ENCODE data around the gene TIMMDC1. TPM values are rescaled to one million over a fixed set of nuclear protein-coding genes. Genes with fewer than 3 reads are reported as not detected.
"Not testable (repeated sequence)": the region's sequence is repeated elsewhere in the genome, so short reads cannot be mapped to it uniquely, and the experiment has no call there.

TIMMDC1 gene
- total RNA-seq, 4 donors from 2014 or later = 29.7 to 59.4 (median 40.3) TPM

GRCh38 chr3:119562307-119562961, 64.1 kb downstream of the TIMMDC1 start:
- TF ChIP-seq POLR2A (IDR thresholded peaks at IDR 0.05) = no peak
- TF ChIP-seq, protein P1, sequence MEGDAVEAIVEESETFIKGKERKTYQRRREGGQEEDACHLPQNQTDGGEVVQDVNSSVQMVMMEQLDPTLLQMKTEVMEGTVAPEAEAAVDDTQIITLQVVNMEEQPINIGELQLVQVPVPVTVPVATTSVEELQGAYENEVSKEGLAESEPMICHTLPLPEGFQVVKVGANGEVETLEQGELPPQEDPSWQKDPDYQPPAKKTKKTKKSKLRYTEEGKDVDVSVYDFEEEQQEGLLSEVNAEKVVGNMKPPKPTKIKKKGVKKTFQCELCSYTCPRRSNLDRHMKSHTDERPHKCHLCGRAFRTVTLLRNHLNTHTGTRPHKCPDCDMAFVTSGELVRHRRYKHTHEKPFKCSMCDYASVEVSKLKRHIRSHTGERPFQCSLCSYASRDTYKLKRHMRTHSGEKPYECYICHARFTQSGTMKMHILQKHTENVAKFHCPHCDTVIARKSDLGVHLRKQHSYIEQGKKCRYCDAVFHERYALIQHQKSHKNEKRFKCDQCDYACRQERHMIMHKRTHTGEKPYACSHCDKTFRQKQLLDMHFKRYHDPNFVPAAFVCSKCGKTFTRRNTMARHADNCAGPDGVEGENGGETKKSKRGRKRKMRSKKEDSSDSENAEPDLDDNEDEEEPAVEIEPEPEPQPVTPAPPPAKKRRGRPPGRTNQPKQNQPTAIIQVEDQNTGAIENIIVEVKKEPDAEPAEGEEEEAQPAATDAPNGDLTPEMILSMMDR (IDR thresholded peaks at IDR 0.05) = no peak
- Histone ChIP-seq H3K27ac (peak overlapping the region in 2 of 4 donors; percentile 15 to 36), H3K36me3 (no peaks in the 10 kb centered on the region), H3K27me3 (no peaks in the 10 kb centered on the region), H3K4me3 (no peak overlapping the region), H3K9me3 (no peaks in the 10 kb centered on the region), H3K4me1 (peaks cover 0 to 6% (median 2%) of the 10 kb centered on the region in 4 donors)
- peak in 1 of 3 donors; percentile 31 for DNase-seq

- not testable (repeated sequence) for H3K9me3 ChIP-seq, H3K36me3 ChIP-seq, H3K27ac ChIP-seq, H3K4me1 ChIP-seq, H3K4me3 ChIP-seq, H3K27me3 ChIP-seq, DNase-seq
Measured at GRCh38 chr3:119563334-119563733, 65.0 kb downstream of the TIMMDC1 start.

DNA sequence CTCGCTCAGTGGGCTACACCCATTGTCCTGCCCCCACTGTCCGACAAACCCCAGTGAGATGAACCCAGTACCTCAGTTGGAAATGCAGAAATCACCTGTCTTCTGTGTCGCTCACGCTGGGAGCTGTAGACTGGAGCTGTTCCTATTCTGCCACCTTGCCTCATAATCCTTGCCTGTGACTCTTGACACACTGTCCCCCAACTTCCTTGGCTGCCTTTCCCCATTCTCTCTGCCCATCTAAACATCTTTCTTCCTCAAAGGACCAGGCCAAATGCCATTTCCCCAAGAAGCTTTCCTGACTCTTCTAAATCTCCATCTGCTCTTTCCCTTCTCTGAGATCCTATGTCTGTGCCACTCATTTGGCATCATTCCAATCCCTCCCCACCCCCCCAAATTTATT, 70.8 kb downstream of the TIMMDC1 start:
- Histone ChIP-seq H3K36me3 (no peaks in the 10 kb centered on the region), H3K4me1 (no peaks in the 10 kb centered on the region), H3K27ac (no peak overlapping the region), H3K4me3 (no peak overlapping the region), H3K9me3 (no peaks in the 10 kb centered on the region), H3K27me3 (no peaks in the 10 kb centered on the region)
- TF ChIP-seq POLR2A (IDR thresholded peaks at IDR 0.05) = no peak
- TF ChIP-seq, protein P1 (IDR thresholded peaks at IDR 0.05) = no peak
- no peak for DNase-seq

DNA sequence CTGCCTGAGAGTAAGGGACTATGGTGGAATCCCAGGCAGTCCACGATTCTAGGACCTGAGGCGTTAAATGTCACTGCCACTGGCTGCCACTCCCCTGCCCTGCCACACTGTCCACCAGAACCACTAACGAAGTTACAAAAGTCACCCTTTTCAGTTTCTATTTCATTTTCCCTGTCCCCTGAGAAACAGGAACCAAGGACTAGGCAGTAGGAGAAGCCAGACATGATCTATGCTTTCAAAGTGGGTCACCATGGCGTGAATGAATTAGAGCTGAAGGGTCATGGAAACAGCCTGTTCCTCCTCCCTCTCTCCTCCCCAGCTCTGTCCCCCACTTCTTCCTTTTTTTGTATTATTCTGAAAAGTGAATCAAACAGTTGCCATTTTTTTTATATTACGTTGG, 71.9 kb downstream of the TIMMDC1 start:
- no peaks in the 10 kb centered on the region for H3K27me3 ChIP-seq
- H3K36me3 ChIP-seq = no peaks in the 10 kb centered on the region
- H3K4me1 ChIP-seq = no peaks in the 10 kb centered on the region
- TF ChIP-seq, protein P1 (IDR thresholded peaks at IDR 0.05) = no peak
- H3K9me3 ChIP-seq = no peaks in the 10 kb centered on the region
- H3K4me3 ChIP-seq = no peak overlapping the region
- DNase-seq = no peak
- H3K27ac ChIP-seq = no peak overlapping the region

DNA sequence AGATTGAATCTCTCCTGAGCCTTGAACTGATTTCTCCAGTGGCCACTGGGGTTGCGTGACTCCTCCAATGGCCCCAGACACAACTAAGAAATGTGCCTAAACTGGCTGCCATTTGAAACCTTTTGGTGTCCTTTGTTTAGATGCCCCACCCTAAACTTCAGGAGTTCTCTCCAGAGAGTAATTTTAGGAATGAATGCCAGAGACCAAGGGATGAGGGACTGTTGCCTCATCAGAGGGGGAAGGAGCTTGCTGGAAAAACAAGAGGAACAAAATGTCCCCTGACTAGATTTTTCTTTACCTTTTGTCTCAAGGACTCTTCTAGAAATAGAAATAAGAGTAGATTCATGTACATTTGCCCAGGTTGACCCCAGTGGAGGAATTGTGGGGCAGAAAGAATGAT, 72.9 kb downstream of the TIMMDC1 start:
- Histone ChIP-seq H3K27me3 (no peaks in the 10 kb centered on the region), H3K9me3 (no peaks in the 10 kb centered on the region), H3K4me3 (no peak overlapping the region), H3K4me1 (no peaks in the 10 kb centered on the region), H3K36me3 (no peaks in the 10 kb centered on the region), H3K27ac (peak overlapping the region in 1 of 4 donors; percentile 35)
- no peak for TF ChIP-seq POLR2A (IDR thresholded peaks at IDR 0.05)
- TF ChIP-seq, protein P1 (IDR thresholded peaks at IDR 0.05) = no peak
- no peak for DNase-seq

- no peaks in the 10 kb centered on the region for H3K9me3 ChIP-seq
- no peak overlapping the region for H3K4me3 ChIP-seq
- no peaks in the 10 kb centered on the region for H3K27me3 ChIP-seq
- H3K4me1 ChIP-seq = no peaks in the 10 kb centered on the region
- no peaks in the 10 kb centered on the region for H3K36me3 ChIP-seq
- H3K27ac ChIP-seq = peak overlapping the region in 1 of 4 donors; percentile 35
- no peak for DNase-seq
- no peak for TF ChIP-seq POLR2A (IDR thresholded peaks at IDR 0.05)
- TF ChIP-seq, protein P1 (IDR thresholded peaks at IDR 0.05) = no peak
Measured at GRCh38 chr3:119571688-119572087, 73.3 kb downstream of the TIMMDC1 start.

Other genes starting within 250 kb of the TIMMDC1 start
- gene ARHGAP31, start 204.2 kb upstream of the TIMMDC1 start, total RNA-seq = 10 to 100 TPM in 2 of 4 donors, 1 to 10 TPM in 2; 4.7 to 19.0 (median 10.1) TPM
- 10 to 100 TPM; 14.0 to 34.4 (median 25.0) TPM for gene TMEM39A, start 34.9 kb upstream of the TIMMDC1 start, total RNA-seq
- 10 to 100 TPM; 10.7 to 21.2 (median 15.9) TPM for gene POGLUT1, start 29.6 kb upstream of the TIMMDC1 start, total RNA-seq
- 10 to 100 TPM in 1 of 4 donors, 1 to 10 TPM in 1, not detected in 2; 4.2 to 19.8 TPM for gene CD80, start 61.1 kb downstream of the TIMMDC1 start, total RNA-seq
- 1 to 10 TPM in 3 of 4 donors, under 1 TPM in 1; 0.35 to 5.0 (median 1.4) TPM for gene ADPRH, start 80.9 kb downstream of the TIMMDC1 start, total RNA-seq
- 1 to 10 TPM in 1 of 4 donors, under 1 TPM in 2, not detected in 1; 0.70 to 4.1 (median 0.85) TPM for gene PLA1A, start 99.3 kb downstream of the TIMMDC1 start, total RNA-seq
- gene POPDC2, start 162.0 kb downstream of the TIMMDC1 start, total RNA-seq = 1 to 10 TPM; 3.0 to 8.3 (median 6.3) TPM
- 10 to 100 TPM; 30.9 to 57.8 (median 44.8) TPM for gene COX17, start 178.9 kb downstream of the TIMMDC1 start, total RNA-seq
- 10 to 100 TPM in 1 of 4 donors, 1 to 10 TPM in 2, not detected in 1; 2.1 to 21.5 (median 6.2) TPM for gene CFAP91, start 204.5 kb downstream of the TIMMDC1 start, total RNA-seq